Measurements from ENCODE around the gene PSEN2. TPM values are rescaled to one million over a fixed set of nuclear protein-coding genes. Genes with fewer than 3 reads are reported as not detected.

The PSEN2 gene
- total and polyA plus RNA-seq, 10 donors, result 6.3 to 57.0 (median 29.3) TPM

DNA sequence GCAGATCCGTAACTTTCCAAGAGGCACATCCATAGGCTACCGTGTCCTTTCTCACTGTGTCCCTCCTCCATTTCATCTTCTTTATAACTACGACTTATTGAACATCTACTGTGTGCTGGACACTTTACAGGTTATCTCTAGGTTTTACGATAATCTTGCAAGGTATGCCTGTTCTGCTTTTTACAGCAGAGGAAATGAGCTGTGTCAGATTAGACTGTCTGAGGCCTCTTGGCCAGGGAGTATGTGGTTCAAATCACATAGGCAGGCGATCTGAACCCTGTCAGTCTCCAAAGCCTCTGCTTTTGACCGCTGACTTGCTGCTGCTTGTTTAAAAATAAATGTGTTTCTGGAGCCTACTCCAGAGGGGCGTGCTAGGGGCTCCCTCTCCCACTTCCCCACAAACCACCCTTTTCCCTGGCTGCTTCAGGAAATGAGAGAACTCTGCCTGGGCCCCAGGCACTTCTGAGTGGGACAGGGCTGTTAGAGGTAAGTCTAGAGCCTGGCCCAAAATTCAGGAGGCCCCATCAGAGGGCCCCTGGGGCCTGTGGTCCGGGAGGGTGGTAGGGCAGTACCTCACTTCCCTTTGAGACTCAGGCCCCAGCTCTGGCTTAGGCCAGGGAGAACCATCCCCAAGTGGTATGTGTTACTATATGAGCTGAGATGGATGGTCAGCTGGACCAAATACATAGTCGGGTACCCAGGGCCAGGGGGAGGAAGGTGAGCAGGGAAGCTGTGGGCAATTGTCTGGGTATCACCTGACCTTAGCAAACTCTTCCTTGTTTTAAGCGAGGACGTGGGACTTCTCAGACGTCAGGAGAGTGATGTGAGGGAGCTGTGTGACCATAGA is 4.4 kb downstream of the PSEN2 start:
- TF ChIP-seq, protein P1, sequence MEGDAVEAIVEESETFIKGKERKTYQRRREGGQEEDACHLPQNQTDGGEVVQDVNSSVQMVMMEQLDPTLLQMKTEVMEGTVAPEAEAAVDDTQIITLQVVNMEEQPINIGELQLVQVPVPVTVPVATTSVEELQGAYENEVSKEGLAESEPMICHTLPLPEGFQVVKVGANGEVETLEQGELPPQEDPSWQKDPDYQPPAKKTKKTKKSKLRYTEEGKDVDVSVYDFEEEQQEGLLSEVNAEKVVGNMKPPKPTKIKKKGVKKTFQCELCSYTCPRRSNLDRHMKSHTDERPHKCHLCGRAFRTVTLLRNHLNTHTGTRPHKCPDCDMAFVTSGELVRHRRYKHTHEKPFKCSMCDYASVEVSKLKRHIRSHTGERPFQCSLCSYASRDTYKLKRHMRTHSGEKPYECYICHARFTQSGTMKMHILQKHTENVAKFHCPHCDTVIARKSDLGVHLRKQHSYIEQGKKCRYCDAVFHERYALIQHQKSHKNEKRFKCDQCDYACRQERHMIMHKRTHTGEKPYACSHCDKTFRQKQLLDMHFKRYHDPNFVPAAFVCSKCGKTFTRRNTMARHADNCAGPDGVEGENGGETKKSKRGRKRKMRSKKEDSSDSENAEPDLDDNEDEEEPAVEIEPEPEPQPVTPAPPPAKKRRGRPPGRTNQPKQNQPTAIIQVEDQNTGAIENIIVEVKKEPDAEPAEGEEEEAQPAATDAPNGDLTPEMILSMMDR (IDR thresholded peaks at IDR 0.05 in 8 of 11, conservative IDR thresholded peaks at IDR 0.05 in 3 of 11), result no peak
- TF ChIP-seq POLR2A (IDR thresholded peaks at IDR 0.05) (no peak), POLR2AphosphoS5 (IDR thresholded peaks at IDR 0.05) (no peak)
- Histone ChIP-seq H3K9me3 (no peaks in the 10 kb centered on the region), H3K4me3 (no peak overlapping the region), H3K27ac (peak overlapping the region in 7 of 8 donors; percentile 14 to 86 (median 63)), H3K4me1 (peaks cover 7 to 64% (median 43%) of the 10 kb centered on the region in 6 donors), H3K36me3 (peaks cover 0 to 46% (median 9%) of the 10 kb centered on the region in 6 donors), H3K27me3 (replicated peaks in 1 of 7) (peaks cover 0 to 11% (median 0%) of the 10 kb centered on the region in 7 donors)
- intact Hi-C loops (cut with DNase I; ENCODE audit: low total_unique reads), result no loop called here
- no peak for DNase-seq
- WGBS, 5 donors, result 68 to 81% (median 77%) methylated on average over 12 of the region's 12 CpGs

DNA sequence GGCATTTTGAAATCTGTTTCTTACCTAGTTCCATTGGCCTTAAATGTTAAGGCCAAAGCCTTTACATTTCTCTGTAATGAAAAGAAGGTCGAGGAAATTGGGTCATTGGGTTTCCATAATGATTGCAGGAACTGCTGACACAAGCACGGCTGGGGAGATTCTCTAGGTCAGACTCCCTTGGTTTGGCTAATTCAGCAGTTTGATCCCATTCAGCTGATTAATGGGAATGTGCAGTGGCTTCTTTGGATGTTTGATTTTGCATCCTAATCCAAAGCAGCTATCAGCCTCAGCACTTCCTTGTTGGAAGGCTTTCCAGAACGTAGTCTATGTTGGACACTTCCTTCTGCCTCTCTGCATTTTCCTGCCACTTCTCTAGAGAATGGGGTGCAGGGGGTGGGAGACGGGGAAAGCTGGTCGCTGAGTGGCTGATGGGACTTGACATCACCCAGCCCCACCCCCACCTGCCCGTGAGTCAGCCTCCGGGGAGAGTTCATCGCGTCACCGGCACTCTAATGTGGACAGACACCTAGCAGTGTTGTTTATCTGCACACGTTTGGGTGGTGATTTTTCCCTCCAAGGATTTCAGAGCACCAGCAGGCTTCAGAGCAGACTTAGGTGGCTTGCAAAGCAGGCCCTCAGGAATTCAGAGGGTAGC is 5.4 kb downstream of the PSEN2 start:
- peaks cover 7 to 57% (median 38%) of the 10 kb centered on the region in 6 donors for H3K4me1 ChIP-seq
- 65 to 79% (median 70%) methylated on average over 11 of the region's 11 CpGs for WGBS, 5 donors
- no peak for TF ChIP-seq POLR2A (IDR thresholded peaks at IDR 0.05)
- TF ChIP-seq, protein P1 (IDR thresholded peaks at IDR 0.05 in 8 of 11, conservative IDR thresholded peaks at IDR 0.05 in 3 of 11), result no peak
- peak in 2 of 3 donors; percentile 47 to 48 for TF ChIP-seq POLR2AphosphoS5 (IDR thresholded peaks at IDR 0.05)
- H3K4me3 ChIP-seq, result no peak overlapping the region
- peaks cover 0 to 56% (median 11%) of the 10 kb centered on the region in 6 donors for H3K36me3 ChIP-seq
- intact Hi-C loops (cut with DNase I; ENCODE audit: low total_unique reads), result no loop called here
- DNase-seq, result peak; percentile 37
- H3K9me3 ChIP-seq, result no peaks in the 10 kb centered on the region
- H3K27ac ChIP-seq, result peak overlapping the region in 6 of 8 donors; percentile 31 to 86 (median 68)
- H3K27me3 ChIP-seq (replicated peaks in 1 of 7), result peaks cover 0 to 3% (median 0%) of the 10 kb centered on the region in 7 donors

DNA sequence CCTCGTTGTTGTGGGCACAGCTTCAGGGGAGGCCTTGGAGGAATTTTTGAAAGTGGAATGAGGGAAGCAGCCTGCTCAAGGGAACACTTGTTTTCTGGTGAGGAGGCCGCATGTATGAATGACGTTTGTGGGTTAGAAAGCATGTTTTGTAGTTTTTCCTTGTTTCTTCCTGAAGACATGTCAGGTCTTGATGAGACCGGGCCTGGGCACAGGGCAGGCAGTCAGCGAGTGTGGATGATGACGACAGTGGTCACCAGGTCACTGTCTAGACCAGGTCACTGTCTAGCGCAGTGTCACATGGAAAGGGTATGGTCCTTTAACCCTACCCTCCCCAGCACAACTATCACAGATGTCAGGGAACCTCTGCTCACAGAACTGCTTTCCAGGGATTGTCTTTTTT is 7.3 kb downstream of the PSEN2 start:
- Histone ChIP-seq H3K4me3 (no peak overlapping the region), H3K27ac (no peak overlapping the region), H3K36me3 (peaks cover 0 to 68% (median 12%) of the 10 kb centered on the region in 6 donors), H3K9me3 (no peaks in the 10 kb centered on the region), H3K4me1 (peaks cover 9 to 51% (median 33%) of the 10 kb centered on the region in 6 donors), H3K27me3 (replicated peaks in 1 of 7) (no peaks in the 10 kb centered on the region)
- peak; percentile 56 for DNase-seq
- 73 to 89% (median 80%) methylated on average over 7 of the region's 7 CpGs for WGBS, 5 donors
- no peak for TF ChIP-seq POLR2AphosphoS5 (IDR thresholded peaks at IDR 0.05)
- TF ChIP-seq, protein P1 (IDR thresholded peaks at IDR 0.05 in 8 of 11, conservative IDR thresholded peaks at IDR 0.05 in 3 of 11), result no peak
- intact Hi-C loops (cut with DNase I; ENCODE audit: low total_unique reads), result no loop called here

Measured in spleen (tissue), 11 donors.